Right lobe of liver (tissue), 4 donors: Measurements from ENCODE around the gene KRTAP1-3.

Experiments used
- CTCF ChIP-seq, 4 donors: fragments of 200-600 bp in 3 of 4; fragments of 450-650 bp in 1 of 4; IDR thresholded peaks; one replicate each; pipeline versions ENCODE4 v1.5.1 to v1.8.0; 2016 to 2022; ENCODE audit warnings: antibody characterized with exemption in 4 of 4, mild to moderate bottlenecking in 2 of 4
- POLR2A ChIP-seq: fragments of 450-650 bp; IDR thresholded peaks from one replicate; pipeline ENCODE4 v1.6.1; 2017; ENCODE audit warnings: antibody characterized with exemption, mild to moderate bottlenecking
- donor health status: DM: no; HTN: no; CAD: no.
- donor health status: DM: no; HTN: no; CAD: no.
- donor health status: DM: no; HTN: yes; CAD: no.

- TF ChIP-seq CTCF (IDR thresholded peaks at IDR 0.05), result no peak
- no peak for TF ChIP-seq POLR2A
These were observed 41.6 kb downstream of the KRTAP1-3 start for GRCh38 chr17:40993084-40993483.
